GM12873 (cell line): ENCODE results near the gene DPP6.

Experiments
- TF ChIP-seq, protein P1 (sequence below): IDR thresholded peaks from 2 replicates; pipeline ENCODE4 v1.5.1; 2012; ENCODE audit warnings: low read depth, mild to moderate bottlenecking, moderate library complexity, low read length, control low read depth; ENCODE audit not compliant: insufficient read depth; ENCODE audit errors: missing control alignments

DPP6 gene

DNA sequence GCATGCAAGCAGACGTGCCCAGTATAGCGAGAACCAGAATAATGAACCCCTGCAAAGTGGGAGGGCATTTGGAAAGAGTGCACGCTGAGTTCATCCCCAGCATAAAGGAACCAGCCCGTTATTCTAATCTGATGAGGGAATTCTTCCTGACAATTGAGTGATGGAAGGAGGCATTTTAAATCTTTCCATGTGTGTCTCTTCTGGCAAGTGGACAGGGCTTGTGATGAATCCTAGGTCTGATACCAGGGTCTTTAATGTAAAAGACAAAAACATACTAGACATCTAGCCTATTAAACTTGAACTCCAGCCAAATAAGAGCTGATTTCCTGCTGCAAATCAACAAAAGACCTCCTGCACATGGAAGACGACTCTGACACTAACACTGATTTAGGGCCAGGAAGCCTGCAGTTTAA, 301.2 kb downstream of the DPP6 start:
- TF ChIP-seq, protein P1, sequence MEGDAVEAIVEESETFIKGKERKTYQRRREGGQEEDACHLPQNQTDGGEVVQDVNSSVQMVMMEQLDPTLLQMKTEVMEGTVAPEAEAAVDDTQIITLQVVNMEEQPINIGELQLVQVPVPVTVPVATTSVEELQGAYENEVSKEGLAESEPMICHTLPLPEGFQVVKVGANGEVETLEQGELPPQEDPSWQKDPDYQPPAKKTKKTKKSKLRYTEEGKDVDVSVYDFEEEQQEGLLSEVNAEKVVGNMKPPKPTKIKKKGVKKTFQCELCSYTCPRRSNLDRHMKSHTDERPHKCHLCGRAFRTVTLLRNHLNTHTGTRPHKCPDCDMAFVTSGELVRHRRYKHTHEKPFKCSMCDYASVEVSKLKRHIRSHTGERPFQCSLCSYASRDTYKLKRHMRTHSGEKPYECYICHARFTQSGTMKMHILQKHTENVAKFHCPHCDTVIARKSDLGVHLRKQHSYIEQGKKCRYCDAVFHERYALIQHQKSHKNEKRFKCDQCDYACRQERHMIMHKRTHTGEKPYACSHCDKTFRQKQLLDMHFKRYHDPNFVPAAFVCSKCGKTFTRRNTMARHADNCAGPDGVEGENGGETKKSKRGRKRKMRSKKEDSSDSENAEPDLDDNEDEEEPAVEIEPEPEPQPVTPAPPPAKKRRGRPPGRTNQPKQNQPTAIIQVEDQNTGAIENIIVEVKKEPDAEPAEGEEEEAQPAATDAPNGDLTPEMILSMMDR: no peak

DNA sequence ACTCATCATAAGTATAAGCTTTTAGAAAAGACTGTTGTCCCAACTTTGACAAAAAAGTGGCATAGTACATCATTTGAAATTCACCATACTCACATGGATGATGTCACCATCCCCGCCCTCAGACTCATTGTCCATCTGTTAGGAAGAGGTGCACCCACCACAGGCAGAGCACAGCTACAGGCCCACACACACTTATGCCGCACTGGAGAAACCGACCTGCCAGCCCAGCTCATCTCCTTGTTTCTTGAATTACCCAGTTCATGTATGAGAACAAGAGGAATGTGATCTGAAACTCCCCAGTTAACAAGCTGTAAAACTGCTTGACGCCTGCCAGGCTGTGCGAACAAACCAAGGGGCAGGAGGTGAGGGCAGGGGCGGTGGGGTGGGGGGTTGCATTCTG, 312.0 kb downstream of the DPP6 start:
- TF ChIP-seq, protein P1: no peak

- TF ChIP-seq, protein P1: no peak
Measured at GRCh38 chr7:154371424-154371823, 319.2 kb downstream of the DPP6 start.

DNA sequence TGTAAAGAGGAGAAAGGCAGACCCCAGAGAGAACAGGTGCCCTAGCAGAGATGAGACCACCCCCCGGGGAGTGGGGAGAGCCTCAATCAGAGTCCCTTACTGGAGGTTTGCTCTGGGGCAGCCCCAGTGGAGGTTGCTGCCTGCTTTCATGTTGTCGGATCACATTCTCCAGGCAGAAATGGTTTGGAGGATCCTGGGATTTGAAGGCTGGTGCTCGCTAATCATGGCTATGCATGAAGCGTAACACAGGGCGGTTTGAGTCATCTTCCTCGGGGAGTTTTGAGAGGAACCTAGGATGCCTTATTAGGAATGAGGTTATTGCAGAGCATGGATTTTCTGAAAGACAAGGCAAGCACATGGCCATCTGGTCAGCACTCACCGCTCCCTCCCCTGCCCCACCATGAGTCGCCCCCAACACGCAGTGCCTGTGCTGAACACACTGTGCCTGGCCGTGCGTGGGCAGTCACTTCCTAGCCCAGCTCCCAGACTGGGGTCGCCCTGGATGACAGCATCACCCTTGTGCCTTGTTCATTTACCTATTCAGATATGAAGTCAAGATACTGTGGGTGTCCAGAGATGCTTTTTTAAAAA, 319.9 kb downstream of the DPP6 start:
- TF ChIP-seq, protein P1: no peak

DNA sequence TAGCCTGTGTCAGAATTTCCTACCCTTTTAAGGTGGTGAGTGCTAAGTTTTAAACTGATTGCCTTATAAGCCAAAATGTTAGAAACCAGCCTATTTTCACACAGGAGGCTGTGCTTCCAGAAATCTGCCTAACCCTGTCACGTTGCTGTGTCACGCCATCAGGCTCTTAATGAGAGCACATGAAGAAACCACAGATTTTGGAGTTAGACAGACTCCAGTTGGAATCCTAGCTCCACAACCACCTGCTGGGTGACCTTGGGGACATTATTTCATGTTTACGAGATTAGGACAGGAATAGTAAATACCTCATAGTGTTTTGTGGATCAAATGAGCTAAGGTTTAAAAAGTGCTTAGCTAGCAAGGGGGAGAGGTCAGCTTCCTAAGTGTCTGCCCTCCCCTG, 321.8 kb downstream of the DPP6 start:
- TF ChIP-seq, protein P1: no peak

DNA sequence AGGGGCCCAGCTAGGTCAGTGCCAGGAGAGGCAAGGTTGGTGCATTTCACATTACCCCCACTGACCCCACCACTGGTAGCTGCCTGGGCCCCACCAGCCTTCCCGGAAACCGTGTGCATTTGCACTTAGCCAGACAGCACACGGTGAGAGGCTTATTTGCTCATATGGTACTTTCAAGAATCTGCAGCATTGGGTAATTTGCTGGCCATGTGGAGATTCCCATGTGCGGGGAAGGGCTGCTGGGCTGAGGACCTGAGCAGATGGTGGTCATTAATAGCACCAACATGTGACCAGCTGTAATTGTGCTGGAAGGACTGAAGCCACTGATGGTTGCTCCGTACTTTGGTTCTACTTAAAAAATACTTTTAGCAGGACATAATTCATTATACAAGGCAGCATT, 323.8 kb downstream of the DPP6 start:
- TF ChIP-seq, protein P1: no peak

DNA sequence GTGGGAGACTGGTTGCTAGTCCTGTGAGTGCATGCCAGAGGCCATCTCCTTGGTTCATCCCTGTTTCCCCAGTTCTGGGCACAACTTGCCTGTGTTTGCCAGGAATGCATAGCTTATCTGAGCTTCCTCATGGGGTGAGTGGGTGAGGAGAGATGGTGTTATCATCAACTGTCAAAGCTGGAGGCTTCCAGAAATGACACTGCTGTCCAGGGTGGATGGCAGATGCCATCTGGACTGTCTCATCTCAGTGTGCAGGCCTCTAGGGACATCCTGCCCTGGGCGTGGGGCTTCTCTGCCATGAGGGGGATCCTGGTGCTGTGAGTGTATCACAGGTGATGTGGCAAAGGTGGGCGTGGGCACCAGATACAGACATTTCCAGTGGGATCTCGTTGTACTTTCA, 328.6 kb downstream of the DPP6 start:
- TF ChIP-seq, protein P1: no peak
